ENCODE measurements around the gene CBARP. TPM values are rescaled to one million over a fixed set of nuclear protein-coding genes. Genes with fewer than 3 reads are reported as not detected.

The CBARP gene
- total and polyA plus RNA-seq, 2 of the 13 experiments (the other 11 are each of a cell fraction or from before 2014, with no cell fraction given), result 1.2 to 1.4 TPM

DNA sequence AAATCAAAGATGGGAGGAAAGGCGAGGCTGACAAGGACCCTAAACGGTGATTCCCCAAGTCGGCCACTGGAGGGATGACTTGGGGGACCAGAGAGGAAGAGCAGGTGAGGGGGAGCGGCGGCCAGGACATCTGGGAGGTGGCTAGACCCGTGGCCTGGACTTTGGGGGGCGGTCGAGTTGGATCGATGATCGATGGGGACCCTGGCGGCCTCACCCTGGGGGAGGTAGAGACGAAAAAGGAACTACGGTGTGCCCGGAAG is 23.7 kb upstream of the CBARP start (continued):
- TF ChIP-seq, protein P1, sequence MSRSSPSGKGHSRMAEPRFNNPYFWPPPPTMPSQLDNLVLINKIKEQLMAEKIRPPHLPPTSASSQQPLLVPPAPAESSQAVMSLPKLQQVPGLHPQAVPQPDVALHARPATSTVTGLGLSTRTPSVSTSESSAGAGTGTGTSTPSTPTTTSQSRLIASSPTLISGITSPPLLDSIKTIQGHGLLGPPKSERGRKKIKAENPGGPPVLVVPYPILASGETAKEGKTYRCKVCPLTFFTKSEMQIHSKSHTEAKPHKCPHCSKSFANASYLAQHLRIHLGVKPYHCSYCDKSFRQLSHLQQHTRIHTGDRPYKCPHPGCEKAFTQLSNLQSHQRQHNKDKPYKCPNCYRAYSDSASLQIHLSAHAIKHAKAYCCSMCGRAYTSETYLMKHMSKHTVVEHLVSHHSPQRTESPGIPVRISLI (CRISPR knock-in tag; IDR thresholded peaks at IDR 0.05; ENCODE audit: borderline replicate concordance), result no peak
- TF ChIP-seq AGO2 (optimal IDR thresholded peaks at IDR 0.05; ENCODE audit: low read depth, low read length) (peak; percentile 56), ZNF572 (CRISPR knock-in tag; IDR thresholded peaks at IDR 0.05) (0 out of 2 replicates have a peak, but pooled peaks have one; percentile 9), ZBTB20 (CRISPR knock-in tag; IDR thresholded peaks at IDR 0.05; ENCODE audit: borderline replicate concordance, low read depth) (0 out of 2 replicates have a peak, but pooled peaks have one; percentile 6), MED8 (CRISPR knock-in tag; IDR thresholded peaks at IDR 0.05; ENCODE audit: insufficient replicate concordance) (peak; percentile 10), ZNF441 (CRISPR knock-in tag; IDR thresholded peaks at IDR 0.05; ENCODE audit: borderline replicate concordance) (peak; percentile 37; the same call in 1 of the 2 replicates)
- TF ChIP-seq, protein P2, sequence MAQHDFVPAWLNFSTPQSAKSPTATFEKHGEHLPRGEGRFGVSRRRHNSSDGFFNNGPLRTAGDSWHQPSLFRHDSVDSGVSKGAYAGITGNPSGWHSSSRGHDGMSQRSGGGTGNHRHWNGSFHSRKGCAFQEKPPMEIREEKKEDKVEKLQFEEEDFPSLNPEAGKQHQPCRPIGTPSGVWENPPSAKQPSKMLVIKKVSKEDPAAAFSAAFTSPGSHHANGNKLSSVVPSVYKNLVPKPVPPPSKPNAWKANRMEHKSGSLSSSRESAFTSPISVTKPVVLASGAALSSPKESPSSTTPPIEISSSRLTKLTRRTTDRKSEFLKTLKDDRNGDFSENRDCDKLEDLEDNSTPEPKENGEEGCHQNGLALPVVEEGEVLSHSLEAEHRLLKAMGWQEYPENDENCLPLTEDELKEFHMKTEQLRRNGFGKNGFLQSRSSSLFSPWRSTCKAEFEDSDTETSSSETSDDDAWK (CRISPR knock-in tag; IDR thresholded peaks at IDR 0.05), result no peak

DNA sequence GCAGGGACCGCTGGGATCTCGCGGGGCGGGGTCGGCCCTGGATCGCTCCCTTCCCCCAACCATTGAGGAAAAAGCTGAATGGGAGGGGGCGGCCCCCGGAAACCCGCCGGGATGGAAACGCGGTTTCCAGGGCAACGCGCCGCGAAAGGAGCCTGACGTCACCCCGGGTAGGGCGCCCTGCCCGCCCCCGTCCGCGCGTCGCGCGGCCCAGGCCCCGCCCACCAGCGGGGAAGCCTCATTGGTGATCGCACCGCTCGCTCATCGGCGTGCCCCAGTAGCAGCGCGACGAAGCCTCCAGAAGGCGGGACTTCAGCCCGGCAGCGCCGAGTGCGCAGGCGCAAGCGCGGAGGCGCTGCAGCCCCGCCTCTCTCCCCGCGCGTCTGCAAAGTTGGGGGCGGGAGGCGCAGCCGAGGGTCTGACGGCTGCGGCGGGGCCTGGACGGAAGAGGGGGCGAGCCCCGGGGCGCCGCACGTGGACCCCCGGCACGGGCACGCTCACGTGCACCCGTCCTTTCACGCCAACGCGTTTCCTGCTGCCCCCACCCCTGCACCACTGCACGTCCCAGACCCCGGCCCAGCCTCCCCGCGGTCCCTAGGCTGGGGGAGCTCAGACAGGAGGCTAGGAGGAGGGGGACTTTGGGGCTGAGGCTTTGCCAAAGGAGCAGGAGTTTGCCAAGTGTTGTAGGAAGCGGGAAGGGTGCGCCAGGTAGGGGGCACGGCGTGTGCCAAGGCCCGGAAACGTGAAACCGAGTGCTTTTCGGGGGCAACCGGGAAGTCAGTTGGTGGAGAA is 23.1 kb upstream of the CBARP start:
- ATAC-seq (peak; percentile 59), FAIRE-seq (peak; percentile 67), DNase-seq (ENCODE audit: low spot score) (peak; percentile 88)
- in situ Hi-C loops (cut with HindIII; ENCODE audit: extremely low pct_ligation_motif_present, low pct_unique_long_range_greater_than_20kb) (no loop called here), intact Hi-C loops (cut with micrococcal nuclease; ENCODE audit: unreplicated experiment) (no loop called here)
- BruUV-seq (replicated peaks), result no TSS peak
- no peak overlapping the region for H2AFZ ChIP-seq (ENCODE audit: low read length)
- peaks cover 82% of the 10 kb centered on the region for H3K4me1 ChIP-seq (ENCODE audit: insufficient read depth, low read length)
- H3K4me3 ChIP-seq (replicated peaks in 1 of 3; ENCODE audit: insufficient read depth in 1 of 3, low read depth in 2 of 3, low read length in 3 of 3), result peak overlapping the region; percentile 71 to 81 (median 80)
- peak overlapping the region; percentile 78 for H3K9ac ChIP-seq (ENCODE audit: insufficient read depth, low read depth, low read length)
- peaks cover 4 to 19% of the 10 kb centered on the region in 2 experiments; a peak in 3 of 5 replicates for H3K36me3 ChIP-seq (replicated peaks in 1 of 2; ENCODE audit: control insufficient read depth in 1 of 2, insufficient read depth in 2 of 2, low read length in 2 of 2)
- no peaks in the 10 kb centered on the region for H3K9me3 ChIP-seq (ENCODE audit: low read length)
- H3K4me2 ChIP-seq (ENCODE audit: low read depth, low read length), result peak overlapping the region; percentile 98
- WGBS (ENCODE audit: low lambda C conversion rate), result 2% methylated on average over 17 of the region's 83 CpGs
- CTCF ChIA-PET (ENCODE audit: low intra/inter-chr PET ratio, low total read pairs), result no interaction called here
- H3K79me2 ChIP-seq (ENCODE audit: insufficient read depth, low read length), result peaks cover 3% of the 10 kb centered on the region
- POLR2A ChIA-PET, result interaction anchor here (1.4 to 13.7 kb wide), 5 partner anchors 4 to 22 kb away, joined by 6 to 668 read pairs (median 464); partner anchors contain the start of genes ATP5F1D, CIRBP and MIDN
- peaks cover 30% of the 10 kb centered on the region; the same call in 1 of the 2 replicates for H4K20me1 ChIP-seq (ENCODE audit: insufficient read depth, low read length)
- peak overlapping the region; percentile 85 for H3K27ac ChIP-seq (ENCODE audit: extremely low read length, insufficient read depth, low read length)
- H3K27me3 ChIP-seq (ENCODE audit: control insufficient read depth in 1 of 2, insufficient read depth in 2 of 2, low read length in 2 of 2), result no peaks in the 10 kb centered on the region
- TF ChIP-seq STAG1 (CRISPR knock-in tag; IDR thresholded peaks at IDR 0.05), result no peak
- TF ChIP-seq ZNF331 (CRISPR knock-in tag; IDR thresholded peaks at IDR 0.05), result no peak
- TF ChIP-seq, protein P3, sequence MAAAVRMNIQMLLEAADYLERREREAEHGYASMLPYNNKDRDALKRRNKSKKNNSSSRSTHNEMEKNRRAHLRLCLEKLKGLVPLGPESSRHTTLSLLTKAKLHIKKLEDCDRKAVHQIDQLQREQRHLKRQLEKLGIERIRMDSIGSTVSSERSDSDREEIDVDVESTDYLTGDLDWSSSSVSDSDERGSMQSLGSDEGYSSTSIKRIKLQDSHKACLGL (CRISPR knock-in tag; IDR thresholded peaks at IDR 0.05), result no peak; the same call in 1 of the 2 replicates
- TF ChIP-seq, protein P4, sequence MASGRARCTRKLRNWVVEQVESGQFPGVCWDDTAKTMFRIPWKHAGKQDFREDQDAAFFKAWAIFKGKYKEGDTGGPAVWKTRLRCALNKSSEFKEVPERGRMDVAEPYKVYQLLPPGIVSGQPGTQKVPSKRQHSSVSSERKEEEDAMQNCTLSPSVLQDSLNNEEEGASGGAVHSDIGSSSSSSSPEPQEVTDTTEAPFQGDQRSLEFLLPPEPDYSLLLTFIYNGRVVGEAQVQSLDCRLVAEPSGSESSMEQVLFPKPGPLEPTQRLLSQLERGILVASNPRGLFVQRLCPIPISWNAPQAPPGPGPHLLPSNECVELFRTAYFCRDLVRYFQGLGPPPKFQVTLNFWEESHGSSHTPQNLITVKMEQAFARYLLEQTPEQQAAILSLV (CRISPR knock-in tag; IDR thresholded peaks at IDR 0.05; ENCODE audit: borderline replicate concordance), result no peak
- no peak for TF ChIP-seq MZF1 (CRISPR knock-in tag; IDR thresholded peaks at IDR 0.05; ENCODE audit: borderline replicate concordance)
- TF ChIP-seq, protein P5, sequence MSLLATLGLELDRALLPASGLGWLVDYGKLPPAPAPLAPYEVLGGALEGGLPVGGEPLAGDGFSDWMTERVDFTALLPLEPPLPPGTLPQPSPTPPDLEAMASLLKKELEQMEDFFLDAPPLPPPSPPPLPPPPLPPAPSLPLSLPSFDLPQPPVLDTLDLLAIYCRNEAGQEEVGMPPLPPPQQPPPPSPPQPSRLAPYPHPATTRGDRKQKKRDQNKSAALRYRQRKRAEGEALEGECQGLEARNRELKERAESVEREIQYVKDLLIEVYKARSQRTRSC (CRISPR knock-in tag; IDR thresholded peaks at IDR 0.05; ENCODE audit: low read depth), result no peak
- no peak for TF ChIP-seq ZNF749 (CRISPR knock-in tag; IDR thresholded peaks at IDR 0.05; ENCODE audit: borderline replicate concordance)
- no peak for TF ChIP-seq KDM1A (CRISPR knock-in tag; IDR thresholded peaks at IDR 0.05)
- no peak for TF ChIP-seq NFE2L2 (IDR thresholded peaks at IDR 0.05; ENCODE audit: low read length)
- no peak for TF ChIP-seq FOXP1 (IDR thresholded peaks at IDR 0.05)
- TF ChIP-seq FOXP1 (CRISPR knock-in tag; IDR thresholded peaks at IDR 0.05), result 0 out of 2 replicates have a peak, but pooled peaks have one; percentile 2
- TF ChIP-seq SPEN (CRISPR knock-in tag; IDR thresholded peaks at IDR 0.05; ENCODE audit: low read depth), result peak; percentile 23; the same call in 1 of the 2 replicates
